CD4-positive, alpha-beta T cell (primary cell): ENCODE results near the gene DYNC2I2. TPM values are rescaled to one million over a fixed set of nuclear protein-coding genes. Genes with fewer than 3 reads are reported as not detected.

ENCODE experiments used
- ATAC-seq: fragments of 200-7000 bp; cut with Tn5 transposase; one replicate; pipeline ENCODE4 v1.10.0; 2022; ENCODE audit warnings: mild to moderate bottlenecking; ENCODE audit not compliant: poor library complexity
- CTCF ChIA-PET: fragments of 350-600 bp; sonication (Branson Sonifier 250); formaldehyde crosslinking; loops from one replicate; lab custom pipeline; 2021; ENCODE audit warnings: antibody characterized with exemption, inconsistent platforms; lab: Charles Lee
- POLR2A ChIA-PET: fragments of 350-600 bp; sonication (Branson Sonifier 250); formaldehyde crosslinking; loops from one replicate; lab custom pipeline; 2021; ENCODE audit warnings: antibody characterized with exemption, inconsistent platforms; lab: Charles Lee
- DNase-seq, 14 experiments: peaks; one replicate each; pipeline ENCODE4 v3.0.0-alpha.2; 2013 to 2020; ENCODE audit warnings: mixed read lengths in 2 of 14
- H3K27ac ChIP-seq, 2 donors: one replicate each; pipeline versions ENCODE4 v1.5.1 to v1.7.0; 2013; ENCODE audit warnings: low read length in 2 of 2, low read depth in 1 of 2, mild to moderate bottlenecking in 1 of 2
- H3K27me3 ChIP-seq, 2 experiments: 1 replicate in 1 of 2; 2 replicates in 1 of 2; pipeline versions ENCODE4 v1.6.1 to v1.7.0; 2013; ENCODE audit warnings: low read length in 2 of 2, control low read depth in 1 of 2, mild to moderate bottlenecking in 1 of 2, moderate library complexity in 1 of 2; ENCODE audit not compliant: insufficient read depth in 2 of 2, control insufficient read depth in 1 of 2
- H3K36me3 ChIP-seq: one replicate; pipeline ENCODE4 v1.6.1; 2013; ENCODE audit warnings: low read length, control low read depth; ENCODE audit not compliant: insufficient read depth
- H3K4me1 ChIP-seq: one replicate; pipeline ENCODE4 v1.6.1; 2013; ENCODE audit warnings: low read length, control low read depth; ENCODE audit not compliant: insufficient read depth
- H3K4me3 ChIP-seq: one replicate; pipeline ENCODE4 v1.5.1; 2013; ENCODE audit warnings: mild to moderate bottlenecking, low read length, moderate library complexity
- H3K9me3 ChIP-seq, 2 experiments: 1 replicate in 1 of 2; 2 replicates in 1 of 2; pipeline versions ENCODE4 v1.6.1 to v1.7.0; 2013; ENCODE audit warnings: low read length in 2 of 2, mild to moderate bottlenecking in 2 of 2, control low read depth in 1 of 2, moderate library complexity in 1 of 2; ENCODE audit not compliant: control insufficient read depth in 1 of 2, insufficient read depth in 1 of 2
- H3K27ac Mint-ChIP-seq: one replicate; pipeline ENCODE4 v1.8.0; 2020; ENCODE audit warnings: mixed read lengths
- H3K27me3 Mint-ChIP-seq: one replicate; pipeline ENCODE4 v1.8.0; 2021; ENCODE audit warnings: mixed read lengths
- H3K36me3 Mint-ChIP-seq: one replicate; pipeline ENCODE4 v1.8.0; 2021; ENCODE audit warnings: low read depth, mixed read lengths
- H3K4me1 Mint-ChIP-seq: one replicate; pipeline ENCODE4 v1.8.0; 2021; ENCODE audit warnings: low read depth, mixed read lengths
- H3K4me3 Mint-ChIP-seq: one replicate; pipeline ENCODE4 v1.8.0; 2020; ENCODE audit warnings: mild to moderate bottlenecking, mixed read lengths
- H3K9me3 Mint-ChIP-seq: one replicate; pipeline ENCODE4 v1.8.0; 2020; ENCODE audit warnings: mixed read lengths
- CTCF ChIP-seq: fragments of 200-600 bp; IDR thresholded peaks from one replicate; pipeline ENCODE4 v1.8.0; 2022; ENCODE audit warnings: antibody characterized with exemption, mild to moderate bottlenecking
- intact Hi-C, 2 experiments: fragments of 100-400 bp; cut with DNase I in 1 of 2; cut with micrococcal nuclease in 1 of 2; formaldehyde crosslinking; loops; one replicate each; pipeline versions ENCODE4 v1.15.1 to v1.9.0; 2023 to 2025; cut with DNase I, micrococcal nuclease
- total RNA-seq, 174 experiments: library from RNA in 2 of 174; stranded (reverse) in 2 of 174; gene quantifications; one replicate each; pipeline ENCODE4 v1.2.3 and lab custom pipeline; 2021 to 2026

The DYNC2I2 gene
- total RNA-seq, 2 experiments from 2014 or later: 2.2 to 3.2 TPM

- Mint-ChIP-seq H3K27me3 (no peaks in the 10 kb centered on the region), H3K4me1 (no peaks in the 10 kb centered on the region), H3K27ac (peak overlapping the region; percentile 3), H3K9me3 (no peaks in the 10 kb centered on the region), H3K4me3 (no peak overlapping the region), H3K36me3 (peaks cover 84% of the 10 kb centered on the region)
- Histone ChIP-seq H3K9me3 (no peaks in the 10 kb centered on the region), H3K4me3 (no peak overlapping the region), H3K27ac (no peak overlapping the region), H3K4me1 (no peaks in the 10 kb centered on the region), H3K27me3 (no peaks in the 10 kb centered on the region), H3K36me3 (peaks cover 86% of the 10 kb centered on the region)
- DNase-seq: no peak
- CTCF ChIA-PET: no interaction called here
- intact Hi-C loops: no loop called here
- POLR2A ChIA-PET: no interaction called here
- no peak for TF ChIP-seq CTCF
- no peak for ATAC-seq
Measured at GRCh38 chr9:128600099-128600498, 56.5 kb downstream of the DYNC2I2 start.

GRCh38 chr9:128595471-128595870 is 61.2 kb downstream of the DYNC2I2 start:
- no peak overlapping the region for H3K27ac Mint-ChIP-seq
- TF ChIP-seq CTCF: no peak
- Histone ChIP-seq H3K4me1 (no peaks in the 10 kb centered on the region), H3K27ac (no peak overlapping the region), H3K27me3 (no peaks in the 10 kb centered on the region), H3K36me3 (peaks cover 94% of the 10 kb centered on the region), H3K4me3 (no peak overlapping the region), H3K9me3 (no peaks in the 10 kb centered on the region)
- intact Hi-C loops: loop anchor here in 1 of 2 experiments (10.0 kb wide), 1 partner anchor 81 kb away; no protein-coding TSS in a partner anchor
- no peaks in the 10 kb centered on the region for H3K9me3 Mint-ChIP-seq
- H3K4me1 Mint-ChIP-seq: peaks cover 4% of the 10 kb centered on the region
- ATAC-seq (no peak), DNase-seq (no peak)
- no peaks in the 10 kb centered on the region for H3K27me3 Mint-ChIP-seq
- no peak overlapping the region for H3K4me3 Mint-ChIP-seq
- H3K36me3 Mint-ChIP-seq: peaks cover 88% of the 10 kb centered on the region
- CTCF ChIA-PET: no interaction called here
- POLR2A ChIA-PET: interaction anchor here (0.7 kb wide), 1 partner anchor 43 kb away, joined by 3 read pairs; no protein-coding TSS in a partner anchor

GRCh38 chr9:128593856-128594255 is 62.8 kb downstream of the DYNC2I2 start:
- Histone ChIP-seq H3K9me3 (no peaks in the 10 kb centered on the region), H3K4me1 (no peaks in the 10 kb centered on the region), H3K4me3 (no peak overlapping the region), H3K36me3 (peaks cover 91% of the 10 kb centered on the region), H3K27me3 (no peaks in the 10 kb centered on the region), H3K27ac (no peak overlapping the region)
- Mint-ChIP-seq H3K27ac (no peak overlapping the region), H3K36me3 (peaks cover 84% of the 10 kb centered on the region), H3K9me3 (no peaks in the 10 kb centered on the region), H3K4me3 (no peak overlapping the region), H3K4me1 (peaks cover 5% of the 10 kb centered on the region), H3K27me3 (no peaks in the 10 kb centered on the region)
- no peak for TF ChIP-seq CTCF
- DNase-seq (no peak), ATAC-seq (no peak)
- CTCF ChIA-PET: interaction anchor here (0.5 to 0.6 kb wide), 2 partner anchors 13 to 264 kb away, joined by 3 read pairs; no protein-coding TSS in a partner anchor
- intact Hi-C loops: loop anchor here in 1 of 2 experiments (10.0 kb wide), 1 partner anchor 79 kb away; no protein-coding TSS in a partner anchor
- POLR2A ChIA-PET: no interaction called here
